GM18870 (cell line): Measurements from ENCODE around the gene SYNPO2L.

Experiments used
- ATAC-seq: cut with Tn5 transposase; IDR thresholded peaks from one replicate; pipeline ENCODE4 v1.9.1; 2021; ENCODE audit warnings: moderate library complexity; ENCODE audit not compliant: unreplicated experiment

SYNPO2L gene

GRCh38 chr10:73648975-73649829 is 6.6 kb downstream of the SYNPO2L start:
- no peak for ATAC-seq

- no peak for ATAC-seq
Observed at GRCh38 chr10:73647875-73648651, 7.8 kb downstream of the SYNPO2L start.

GRCh38 chr10:73647211-73647874 is 8.5 kb downstream of the SYNPO2L start:
- no peak for ATAC-seq

GRCh38 chr10:73646598-73647041 is 9.2 kb downstream of the SYNPO2L start:
- ATAC-seq: no peak

- ATAC-seq: no peak
Observed at GRCh38 chr10:73645251-73645650, 10.6 kb downstream of the SYNPO2L start.

- ATAC-seq: no peak
Observed at GRCh38 chr10:73644767-73645166, 11.1 kb downstream of the SYNPO2L start.

GRCh38 chr10:73644015-73644743 is 11.7 kb downstream of the SYNPO2L start:
- ATAC-seq: no peak

GRCh38 chr10:73643362-73643761 is 12.5 kb downstream of the SYNPO2L start:
- ATAC-seq: no peak

- ATAC-seq: no peak
Observed at GRCh38 chr10:73641328-73642060, 14.3 kb downstream of the SYNPO2L start, which contains the start of gene MYOZ1. MYOZ1 (minus strand) TSS chr10:73641474; CDS start chr10:73640017, 1,457 bp downstream.

- no peak for ATAC-seq
Observed at GRCh38 chr10:73639286-73639685, 16.5 kb downstream of the SYNPO2L start.

GRCh38 chr10:73635781-73636180 is 20.0 kb downstream of the SYNPO2L start:
- ATAC-seq: no peak

- no peak for ATAC-seq
Observed at GRCh38 chr10:73634421-73634820, 21.4 kb downstream of the SYNPO2L start.

GRCh38 chr10:73629165-73629564 is 26.7 kb downstream of the SYNPO2L start:
- ATAC-seq: no peak

GRCh38 chr10:73628405-73628804 is 27.4 kb downstream of the SYNPO2L start:
- no peak for ATAC-seq

GRCh38 chr10:73627300-73627699 is 28.5 kb downstream of the SYNPO2L start:
- ATAC-seq: no peak

- peak; percentile 95 for ATAC-seq
Observed at GRCh38 chr10:73625884-73626752, 29.7 kb downstream of the SYNPO2L start.

GRCh38 chr10:73625004-73625883 is 30.6 kb downstream of the SYNPO2L start:
- ATAC-seq: no peak

GRCh38 chr10:73623056-73623455 is 32.8 kb downstream of the SYNPO2L start:
- ATAC-seq: no peak
